ENCODE results near the gene XPNPEP1.

Gene XPNPEP1

GRCh38 chr10:109895095-109895818, 28.1 kb downstream of the XPNPEP1 start:
- no peak for DNase-seq (ENCODE audit: low read depth in 3 of 3, low spot score in 1 of 3)

GRCh38 chr10:109894516-109894915, 28.8 kb downstream of the XPNPEP1 start:
- DNase-seq (ENCODE audit: low read depth in 3 of 3, low spot score in 1 of 3): no peak

GRCh38 chr10:109893386-109893785, 29.9 kb downstream of the XPNPEP1 start:
- no peak for DNase-seq (ENCODE audit: low read depth in 3 of 3, low spot score in 1 of 3)

GRCh38 chr10:109892931-109893330, 30.4 kb downstream of the XPNPEP1 start:
- DNase-seq (ENCODE audit: low read depth in 3 of 3, low spot score in 1 of 3): no peak

GRCh38 chr10:109892117-109892516, 31.2 kb downstream of the XPNPEP1 start:
- DNase-seq (ENCODE audit: low read depth in 3 of 3, low spot score in 1 of 3): no peak

GRCh38 chr10:109891105-109891504, 32.2 kb downstream of the XPNPEP1 start:
- no peak for DNase-seq (ENCODE audit: low read depth in 3 of 3, low spot score in 1 of 3)

GRCh38 chr10:109889867-109890266, 33.4 kb downstream of the XPNPEP1 start:
- DNase-seq (ENCODE audit: low read depth in 3 of 3, low spot score in 1 of 3): no peak

- no peak for DNase-seq (ENCODE audit: low read depth in 3 of 3, low spot score in 1 of 3)
Measured at GRCh38 chr10:109887776-109888175, 35.5 kb downstream of the XPNPEP1 start.

GRCh38 chr10:109887243-109887642, 36.1 kb downstream of the XPNPEP1 start:
- no peak for DNase-seq (ENCODE audit: low read depth in 3 of 3, low spot score in 1 of 3)

GRCh38 chr10:109886781-109887140, 36.5 kb downstream of the XPNPEP1 start:
- no peak for DNase-seq (ENCODE audit: low read depth in 3 of 3, low spot score in 1 of 3)

- DNase-seq (ENCODE audit: low read depth in 3 of 3, low spot score in 1 of 3): no peak
Measured at GRCh38 chr10:109886037-109886780, 37.1 kb downstream of the XPNPEP1 start.

- DNase-seq (ENCODE audit: low read depth in 3 of 3, low spot score in 1 of 3): peak; percentile 22 to 45 (median 43)
Measured at GRCh38 chr10:109883859-109884771, 39.2 kb downstream of the XPNPEP1 start.

- no peak for DNase-seq (ENCODE audit: low read depth in 3 of 3, low spot score in 1 of 3)
Measured at GRCh38 chr10:109882251-109883057, 40.9 kb downstream of the XPNPEP1 start.

- no peak for DNase-seq (ENCODE audit: low read depth in 3 of 3, low spot score in 1 of 3)
Measured at GRCh38 chr10:109881769-109882057, 41.6 kb downstream of the XPNPEP1 start.

GRCh38 chr10:109880886-109881768, 42.2 kb downstream of the XPNPEP1 start:
- no peak for DNase-seq (ENCODE audit: low read depth in 3 of 3, low spot score in 1 of 3)

- DNase-seq (ENCODE audit: low read depth in 3 of 3, low spot score in 1 of 3): no peak
Measured at GRCh38 chr10:109877546-109877945, 45.8 kb downstream of the XPNPEP1 start.

GRCh38 chr10:109875828-109876821, 47.2 kb downstream of the XPNPEP1 start:
- DNase-seq (ENCODE audit: low read depth in 3 of 3, low spot score in 1 of 3): no peak

- DNase-seq (ENCODE audit: low read depth in 3 of 3, low spot score in 1 of 3): no peak
Measured at GRCh38 chr10:109875151-109875568, 48.2 kb downstream of the XPNPEP1 start.

- DNase-seq (ENCODE audit: low read depth in 3 of 3, low spot score in 1 of 3): no peak
Measured at GRCh38 chr10:109871476-109871875, 51.8 kb downstream of the XPNPEP1 start.
